Measurements from ENCODE around the gene UBP1. TPM values are rescaled to one million over a fixed set of nuclear protein-coding genes. Genes with fewer than 3 reads are reported as not detected.

Gene UBP1
- total and polyA plus RNA-seq, 2 donors (not counting 1 experiment from before 2014, with no cell fraction given): 50.7 to 75.4 TPM

DNA sequence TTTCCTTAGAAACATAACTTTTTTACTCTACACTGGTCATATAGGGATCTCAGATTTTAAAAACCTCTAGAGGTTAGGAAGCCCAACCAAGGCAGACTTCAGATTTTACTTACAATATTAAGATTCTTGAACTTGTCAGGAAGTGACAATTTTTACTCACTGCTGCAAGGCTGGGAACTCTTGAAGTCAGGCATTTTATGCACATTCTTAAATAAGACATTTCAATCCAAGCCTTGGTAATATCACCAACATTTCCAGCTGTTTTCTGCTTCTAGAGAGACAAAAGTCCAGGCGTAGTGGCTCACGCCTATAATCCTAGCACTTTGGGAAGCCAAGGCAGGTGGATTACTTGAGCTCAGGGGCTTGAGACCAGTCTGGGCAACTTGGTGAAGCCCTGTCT is 33.6 kb upstream of the UBP1 start:
- no peak overlapping the region for H3K27ac ChIP-seq (ENCODE audit: low read length in 2 of 2)
- no peak for DNase-seq
- H3K27me3 ChIP-seq (replicated peaks in 1 of 4; ENCODE audit: control extremely low read depth in 1 of 4, control insufficient read depth in 3 of 4, insufficient read depth in 4 of 4, low read length in 3 of 4): no peaks in the 10 kb centered on the region
- TF ChIP-seq CTCF (IDR thresholded peaks at IDR 0.05) (no peak), EZH2 (IDR thresholded peaks at IDR 0.05; ENCODE audit: borderline replicate concordance, insufficient read depth, low read depth, low read length, poor library complexity, severe bottlenecking) (no peak)
- H3K4me2 ChIP-seq (replicated peaks; ENCODE audit: low read depth, low read length, poor library complexity, severe bottlenecking): no peak overlapping the region
- H3K27me3 Mint-ChIP-seq: no peaks in the 10 kb centered on the region
- CTCF ChIA-PET: no interaction called here
- H2AFZ ChIP-seq (ENCODE audit: insufficient read depth, low read depth, low read length, poor library complexity, severe bottlenecking): no peak overlapping the region
- no peaks in the 10 kb centered on the region for H3K4me1 Mint-ChIP-seq
- no peak for ATAC-seq (ENCODE audit: low read depth)
- H3K4me3 Mint-ChIP-seq: no peak overlapping the region
- no peaks in the 10 kb centered on the region for H3K9me3 Mint-ChIP-seq (ENCODE audit: insufficient read depth)
- H4K20me1 ChIP-seq (ENCODE audit: control insufficient read depth, insufficient read depth, low read length, poor library complexity, severe bottlenecking): no peaks in the 10 kb centered on the region
- no peak overlapping the region for H3K27ac Mint-ChIP-seq
- no peaks in the 10 kb centered on the region for H3K36me3 ChIP-seq (replicated peaks in 1 of 2; ENCODE audit: control extremely low read depth in 1 of 2, control insufficient read depth in 1 of 2, extremely low read depth in 1 of 2, insufficient read depth in 2 of 2, low read length in 1 of 2)
- H3K4me1 ChIP-seq (ENCODE audit: control insufficient read depth in 2 of 2, insufficient read depth in 2 of 2, low read length in 2 of 2): no peaks in the 10 kb centered on the region
- intact Hi-C loops (cut with micrococcal nuclease): no loop called here
- no peaks in the 10 kb centered on the region for H3K79me2 ChIP-seq (ENCODE audit: control insufficient read depth, insufficient read depth, low read length)
- peaks cover 0 to 5% (median 0%) of the 10 kb centered on the region in 3 donors for H3K9me3 ChIP-seq (ENCODE audit: control extremely low read depth in 1 of 3, control insufficient read depth in 2 of 3, insufficient read depth in 1 of 3, low read length in 2 of 3)
- H3K9ac ChIP-seq (ENCODE audit: low read length): no peak overlapping the region
- 100% methylated on average over 2 of the region's 2 CpGs for WGBS (ENCODE audit: insufficient coverage)
- POLR2A ChIA-PET: no interaction called here
- no peak overlapping the region for H3K4me3 ChIP-seq (ENCODE audit: control extremely low read depth in 1 of 5, extremely low read depth in 1 of 5, insufficient read depth in 1 of 5, low read depth in 2 of 5, low read length in 4 of 5)

DNA sequence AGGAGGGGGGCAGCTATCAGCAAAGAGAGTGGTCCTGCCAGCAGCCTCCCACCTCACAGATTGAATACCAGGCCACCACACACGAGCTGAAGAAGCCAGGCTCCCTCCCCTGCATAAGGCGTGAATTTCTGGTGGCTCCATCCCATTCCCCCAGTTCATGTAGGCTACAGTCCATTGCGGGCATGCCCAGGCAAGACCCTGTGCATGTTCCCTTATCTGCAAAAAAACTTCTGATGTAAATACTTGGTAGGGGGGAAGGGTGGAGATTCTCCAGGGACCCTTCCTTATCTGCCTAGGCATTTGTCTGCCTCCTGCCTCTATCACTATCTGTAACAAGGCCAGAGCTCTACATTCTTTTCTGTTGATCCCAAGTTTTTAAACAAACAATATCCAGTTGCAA is 27.6 kb upstream of the UBP1 start:
- WGBS (ENCODE audit: insufficient coverage): 75% methylated on average over 1 of the region's 3 CpGs

More for the DNA sequence above, 27.6 kb upstream of the UBP1 start:
- H3K27me3 Mint-ChIP-seq: no peaks in the 10 kb centered on the region
- TF ChIP-seq EZH2 (IDR thresholded peaks at IDR 0.05; ENCODE audit: borderline replicate concordance, insufficient read depth, low read depth, low read length, poor library complexity, severe bottlenecking) (no peak), CTCF (IDR thresholded peaks at IDR 0.05) (no peak)
- H3K27me3 ChIP-seq (replicated peaks in 1 of 4; ENCODE audit: control extremely low read depth in 1 of 4, control insufficient read depth in 3 of 4, insufficient read depth in 4 of 4, low read length in 3 of 4): no peaks in the 10 kb centered on the region
- peaks cover 3 to 11% (median 4%) of the 10 kb centered on the region in 3 donors for H3K9me3 ChIP-seq (ENCODE audit: control extremely low read depth in 1 of 3, control insufficient read depth in 2 of 3, insufficient read depth in 1 of 3, low read length in 2 of 3)
- ChIA-PET CTCF (no interaction called here), POLR2A (no interaction called here)
- H3K4me1 Mint-ChIP-seq: no peaks in the 10 kb centered on the region
- peaks cover 2% of the 10 kb centered on the region for H3K9me3 Mint-ChIP-seq (ENCODE audit: insufficient read depth)
- no peaks in the 10 kb centered on the region for H3K36me3 ChIP-seq (replicated peaks in 1 of 2; ENCODE audit: control extremely low read depth in 1 of 2, control insufficient read depth in 1 of 2, extremely low read depth in 1 of 2, insufficient read depth in 2 of 2, low read length in 1 of 2)
- no peak overlapping the region for H3K27ac Mint-ChIP-seq
- intact Hi-C loops (cut with micrococcal nuclease): no loop called here
- no peak for ATAC-seq (ENCODE audit: low read depth)
- H3K4me3 Mint-ChIP-seq: no peak overlapping the region
- no peak overlapping the region for H3K27ac ChIP-seq (ENCODE audit: low read length in 2 of 2)
- no peaks in the 10 kb centered on the region for H3K79me2 ChIP-seq (ENCODE audit: control insufficient read depth, insufficient read depth, low read length)
- no peak overlapping the region for H3K4me2 ChIP-seq (replicated peaks; ENCODE audit: low read depth, low read length, poor library complexity, severe bottlenecking)
- H2AFZ ChIP-seq (ENCODE audit: insufficient read depth, low read depth, low read length, poor library complexity, severe bottlenecking): no peak overlapping the region
- H3K4me3 ChIP-seq (ENCODE audit: control extremely low read depth in 1 of 5, extremely low read depth in 1 of 5, insufficient read depth in 1 of 5, low read depth in 2 of 5, low read length in 4 of 5): no peak overlapping the region
- no peaks in the 10 kb centered on the region for H4K20me1 ChIP-seq (ENCODE audit: control insufficient read depth, insufficient read depth, low read length, poor library complexity, severe bottlenecking)
- no peaks in the 10 kb centered on the region for H3K4me1 ChIP-seq (ENCODE audit: control insufficient read depth in 2 of 2, insufficient read depth in 2 of 2, low read length in 2 of 2)
- no peak overlapping the region for H3K9ac ChIP-seq (ENCODE audit: low read length)
- no peak for DNase-seq
